HepG2 (cell line): ENCODE results near the gene ISG20L2. TPM values are rescaled to one million over a fixed set of nuclear protein-coding genes. Genes with fewer than 3 reads are reported as not detected.

Experiments
- EED ChIP-seq: sonication (generic); formaldehyde crosslinking; IDR thresholded peaks from 2 replicates; pipeline ENCODE4 v1.5.0; 2020; ENCODE audit warnings: mild to moderate bottlenecking, missing genetic modification reagents
- JUN ChIP-seq: sonication (generic); formaldehyde crosslinking; IDR thresholded peaks from 2 replicates; pipeline ENCODE4 v1.4.0; 2020; ENCODE audit warnings: mild to moderate bottlenecking, missing genetic modification reagents
- NR2F1 ChIP-seq, 2 experiments: fragments of 450-650 bp in 1 of 2; formaldehyde crosslinking in 1 of 2; IDR thresholded peaks; 2 replicates each; pipeline versions ENCODE4 v1.5.0 to v1.6.1; 2016 to 2020; ENCODE audit warnings: mild to moderate bottlenecking in 1 of 2, missing compliant biosample characterization in 1 of 2, missing genetic modification reagents in 1 of 2, moderate library complexity in 1 of 2
- NR2F6 ChIP-seq, 2 experiments: IDR thresholded peaks; 2 replicates each; pipeline ENCODE4 v1.6.1; 2016; ENCODE audit warnings: antibody characterized with exemption in 1 of 2, mild to moderate bottlenecking in 1 of 2
- PATZ1 ChIP-seq: sonication (generic); formaldehyde crosslinking; IDR thresholded peaks from 2 replicates; pipeline ENCODE4 v1.4.0; 2020; ENCODE audit warnings: missing genetic modification reagents
- PHF20 ChIP-seq: sonication (generic); formaldehyde crosslinking; IDR thresholded peaks from 2 replicates; pipeline ENCODE4 v1.5.0; 2020; ENCODE audit warnings: mild to moderate bottlenecking, missing genetic modification reagents
- POLR2A ChIP-seq, 2 experiments: IDR thresholded peaks; 2 replicates each; pipeline ENCODE4 v1.6.1; 2011; ENCODE audit warnings: low read depth in 2 of 2, low read length in 2 of 2, mild to moderate bottlenecking in 1 of 2, moderate library complexity in 1 of 2; ENCODE audit not compliant: insufficient read depth in 1 of 2
- PRPF4 ChIP-seq: fragments of 200-400 bp; formaldehyde crosslinking; IDR thresholded peaks from 2 replicates; pipeline ENCODE4 v1.6.1; 2016; ENCODE audit warnings: low read length, low read depth; ENCODE audit not compliant: poor library complexity, severe bottlenecking
- SALL1 ChIP-seq: sonication (generic); formaldehyde crosslinking; IDR thresholded peaks from 2 replicates; pipeline ENCODE4 v1.8.0; 2022; ENCODE audit warnings: mild to moderate bottlenecking, missing genetic modification reagents
- SALL2 ChIP-seq: sonication (generic); formaldehyde crosslinking; IDR thresholded peaks from 2 replicates; pipeline ENCODE4 v1.8.1; 2023; ENCODE audit warnings: mild to moderate bottlenecking, missing genetic modification reagents, inconsistent platforms
- SAP130 ChIP-seq: IDR thresholded peaks from 2 replicates; pipeline ENCODE4 v1.6.1; 2016; ENCODE audit warnings: low read depth
- SNAI1 ChIP-seq: sonication (generic); formaldehyde crosslinking; IDR thresholded peaks from 2 replicates; pipeline ENCODE4 v1.5.0; 2020; ENCODE audit warnings: mild to moderate bottlenecking, missing genetic modification reagents, borderline replicate concordance
- SOX13 ChIP-seq, 3 experiments: fragments of 450-650 bp in 1 of 3; sonication (generic) in 1 of 3; formaldehyde crosslinking in 1 of 3; IDR thresholded peaks in 2 of 3; conservative IDR thresholded peaks in 1 of 3; 2 replicates each; pipeline versions ENCODE4 v1.5.0 to v1.6.1; 2016 to 2020; ENCODE audit warnings: antibody characterized with exemption in 1 of 3, mild to moderate bottlenecking in 1 of 3, missing compliant biosample characterization in 1 of 3, missing genetic modification reagents in 1 of 3, moderate library complexity in 1 of 3
- SP140L ChIP-seq: sonication (generic); formaldehyde crosslinking; IDR thresholded peaks from 2 replicates; pipeline ENCODE4 v1.4.0; 2020; ENCODE audit warnings: missing genetic modification reagents, borderline replicate concordance
- TAF1 ChIP-seq: sonication (generic); formaldehyde crosslinking; IDR thresholded peaks from 2 replicates; pipeline ENCODE4 v1.4.0; 2020; ENCODE audit warnings: missing genetic modification reagents
- YEATS4 ChIP-seq: sonication (generic); formaldehyde crosslinking; IDR thresholded peaks from 2 replicates; pipeline ENCODE4 v1.4.0; 2020; ENCODE audit warnings: missing genetic modification reagents, borderline replicate concordance
- ZKSCAN1 ChIP-seq: fragments of 150-350 bp; IDR thresholded peaks from 2 replicates; pipeline ENCODE4 v1.6.1; 2014; ENCODE audit warnings: low read length
- ZMYM4 ChIP-seq: sonication (generic); formaldehyde crosslinking; IDR thresholded peaks from 2 replicates; pipeline ENCODE4 v1.8.1; 2023; ENCODE audit warnings: mild to moderate bottlenecking, missing genetic modification reagents
- ZNF687 ChIP-seq: sonication (generic); formaldehyde crosslinking; IDR thresholded peaks from 2 replicates; pipeline ENCODE4 v1.5.1; 2020; ENCODE audit warnings: mild to moderate bottlenecking, missing genetic modification reagents, moderate library complexity
- polyA plus RNA-seq, 8 experiments: library from polyadenylated mRNA; depleted of rRNA in 3 of 8; stranded (reverse) in 7 of 8; unstranded in 1 of 8; fragments of >200 nt; fragmentation: Illumina TruSeq in 4 of 8; extraction: Trizol in 4 of 8; gene quantifications; 2 replicates each; pipeline versions ENCODE4 v1.2.1 to v1.2.3, GENCODE V29; 2011 to 2016; ENCODE audit warnings: low read depth in 4 of 8, missing spikeins in 1 of 8, mixed read lengths in 1 of 8; ENCODE audit not compliant: insufficient read depth in 1 of 8
- total RNA-seq, 5 experiments: library from RNA; depleted of rRNA; stranded (reverse); fragments of >200 nt; fragmentation: Illumina TruSeq; extraction: Trizol; gene quantifications; 2 replicates each; pipeline ENCODE4 v1.2.3, GENCODE V29; 2016; ENCODE audit warnings: low read depth in 1 of 5

Gene ISG20L2
- total and polyA plus RNA-seq, 2 of the 13 experiments (the other 11 are each of a cell fraction or from before 2014, with no cell fraction given), result 19.8 to 21.3 TPM

- TF ChIP-seq PATZ1 (CRISPR knock-in tag) (peak; percentile 53; the same call in 1 of the 2 replicates), SALL1 (CRISPR knock-in tag) (peak; percentile 45; the same call in 1 of the 2 replicates), SALL2 (CRISPR knock-in tag) (no peak), SP140L (no peak), ZNF687 (CRISPR knock-in tag) (peak; percentile 39), EED (CRISPR knock-in tag) (no peak), NR2F1 (CRISPR knock-in tag; IDR thresholded peaks at IDR 0.05) (peak in 1 of 2 experiments; percentile 38; a peak in 1 of 4 replicates), NR2F6 (IDR thresholded peaks at IDR 0.05) (peak; percentile 49; the same call in 1 of the 2 replicates), NR2F6 (CRISPR knock-in tag; IDR thresholded peaks at IDR 0.05) (peak; percentile 68; the same call in 1 of the 2 replicates), ZKSCAN1 (no peak), TAF1 (CRISPR knock-in tag) (peak; percentile 55; the same call in 1 of the 2 replicates), YEATS4 (CRISPR knock-in tag) (peak; percentile 70; the same call in 1 of the 2 replicates), PHF20 (peak; percentile 21; the same call in 1 of the 2 replicates), POLR2A (IDR thresholded peaks at IDR 0.05; ENCODE audit: insufficient read depth in 1 of 2, low read depth in 2 of 2, low read length in 2 of 2) (peak in 1 of 2 experiments; percentile 55; a peak in 2 of 4 replicates), SOX13 (IDR thresholded peaks at IDR 0.05) (no peak), SOX13 (CRISPR knock-in tag; conservative IDR thresholded peaks at IDR 0.05 in 1 of 2, IDR thresholded peaks at IDR 0.05 in 1 of 2) (peak in 1 of 2 experiments; percentile 20; a peak in 1 of 4 replicates), SNAI1 (CRISPR knock-in tag) (no peak), JUN (0 out of 2 replicates have a peak, but pooled peaks have one; percentile 38), ZMYM4 (0 out of 2 replicates have a peak, but pooled peaks have one; percentile 20), PRPF4 (no peak), SAP130 (peak; percentile 54; the same call in 1 of the 2 replicates)
- TF ChIP-seq, all 625 proteins: peak for 73
Observed at GRCh38 chr1:156749419-156750118, 21.0 kb upstream of the ISG20L2 start (continued).
